ENCODE data around the gene IQGAP2. TPM values are rescaled to one million over a fixed set of nuclear protein-coding genes. Genes with fewer than 3 reads are reported as not detected.

IQGAP2 gene
- total RNA-seq, 1 experiment from 2014 or later: 0.59 TPM

DNA sequence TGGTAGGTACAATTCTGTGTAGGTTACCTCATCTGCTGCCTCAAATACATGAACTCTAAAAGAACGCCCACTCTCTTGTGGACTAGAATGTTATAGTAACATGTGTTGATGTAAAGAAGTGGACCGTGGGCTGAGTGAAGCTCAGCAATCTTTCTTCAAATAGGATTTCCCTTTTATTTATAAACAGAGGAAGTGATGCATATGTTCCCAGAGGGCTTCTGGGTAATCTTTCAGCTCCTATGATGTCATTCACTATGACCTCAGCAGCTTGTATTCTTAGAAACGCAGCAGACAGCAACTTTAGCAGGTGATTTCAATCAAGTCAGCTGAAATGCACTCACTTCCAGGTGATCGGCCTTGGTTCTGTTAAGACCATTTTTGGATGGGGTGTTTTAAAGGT lies 205.7 kb downstream of the IQGAP2 start:
- Histone ChIP-seq H3K4me1 (ENCODE audit: control insufficient read depth, insufficient read depth, low read length) (no peaks in the 10 kb centered on the region), H3K4me3 (ENCODE audit: low read depth in 2 of 2, low read length in 2 of 2) (no peak overlapping the region), H3K27ac (ENCODE audit: low read length) (no peak overlapping the region), H3K27me3 (ENCODE audit: control insufficient read depth, insufficient read depth, low read length) (no peaks in the 10 kb centered on the region), H3K9me3 (ENCODE audit: control insufficient read depth, insufficient read depth, low read depth, low read length) (no peaks in the 10 kb centered on the region), H3K36me3 (ENCODE audit: control insufficient read depth, insufficient read depth, low read length) (no peaks in the 10 kb centered on the region)
- POLR2A ChIA-PET: interaction anchor here (0.6 kb wide), 1 partner anchor 367 kb away, joined by 3 read pairs; no protein-coding TSS in a partner anchor
- DNase-seq (ENCODE audit: low read depth, low spot score): no peak
- BruUV-seq (replicated peaks): no TSS peak
- ATAC-seq: no peak
- intact Hi-C loops (cut with micrococcal nuclease; ENCODE audit: unreplicated experiment) (loop anchor here (10.0 kb wide), 1 partner anchor 406 kb away; no protein-coding TSS in a partner anchor), in situ Hi-C loops (cut with HindIII; ENCODE audit: low pct_unique_long_range_greater_than_20kb, low sequenced_read_pairs) (no loop called here)
- CTCF ChIA-PET: interaction anchor here (1.0 kb wide), 1 partner anchor 32 kb away, joined by 3 read pairs; no protein-coding TSS in a partner anchor
- TF ChIP-seq, protein P1, sequence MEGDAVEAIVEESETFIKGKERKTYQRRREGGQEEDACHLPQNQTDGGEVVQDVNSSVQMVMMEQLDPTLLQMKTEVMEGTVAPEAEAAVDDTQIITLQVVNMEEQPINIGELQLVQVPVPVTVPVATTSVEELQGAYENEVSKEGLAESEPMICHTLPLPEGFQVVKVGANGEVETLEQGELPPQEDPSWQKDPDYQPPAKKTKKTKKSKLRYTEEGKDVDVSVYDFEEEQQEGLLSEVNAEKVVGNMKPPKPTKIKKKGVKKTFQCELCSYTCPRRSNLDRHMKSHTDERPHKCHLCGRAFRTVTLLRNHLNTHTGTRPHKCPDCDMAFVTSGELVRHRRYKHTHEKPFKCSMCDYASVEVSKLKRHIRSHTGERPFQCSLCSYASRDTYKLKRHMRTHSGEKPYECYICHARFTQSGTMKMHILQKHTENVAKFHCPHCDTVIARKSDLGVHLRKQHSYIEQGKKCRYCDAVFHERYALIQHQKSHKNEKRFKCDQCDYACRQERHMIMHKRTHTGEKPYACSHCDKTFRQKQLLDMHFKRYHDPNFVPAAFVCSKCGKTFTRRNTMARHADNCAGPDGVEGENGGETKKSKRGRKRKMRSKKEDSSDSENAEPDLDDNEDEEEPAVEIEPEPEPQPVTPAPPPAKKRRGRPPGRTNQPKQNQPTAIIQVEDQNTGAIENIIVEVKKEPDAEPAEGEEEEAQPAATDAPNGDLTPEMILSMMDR (IDR thresholded peaks at IDR 0.05): no peak

GRCh38 chr5:76610196-76610595 lies 207.1 kb downstream of the IQGAP2 start:
- TF ChIP-seq SIN3A (IDR thresholded peaks at IDR 0.05; ENCODE audit: borderline replicate concordance, insufficient read depth, low read depth, low read length) (no peak), REST (IDR thresholded peaks at IDR 0.05; ENCODE audit: insufficient read depth in 1 of 2, low read depth in 2 of 2, low read length in 1 of 2) (no peak), POLR2AphosphoS5 (IDR thresholded peaks at IDR 0.05; ENCODE audit: low read depth, low read length) (no peak), TCF7L2 (IDR thresholded peaks at IDR 0.05; ENCODE audit: low read depth, low read length) (no peak)
- TF ChIP-seq, protein P1 (IDR thresholded peaks at IDR 0.05): no peak
- DNase-seq (ENCODE audit: low read depth, low spot score): no peak
- intact Hi-C loops (cut with micrococcal nuclease; ENCODE audit: unreplicated experiment): no loop called here
- Histone ChIP-seq H3K4me1 (ENCODE audit: control insufficient read depth, insufficient read depth, low read length) (no peaks in the 10 kb centered on the region), H3K4me3 (ENCODE audit: low read depth in 2 of 2, low read length in 2 of 2) (no peak overlapping the region), H3K9me3 (ENCODE audit: control insufficient read depth, insufficient read depth, low read depth, low read length) (no peaks in the 10 kb centered on the region), H3K27me3 (ENCODE audit: control insufficient read depth, insufficient read depth, low read length) (no peaks in the 10 kb centered on the region), H3K27ac (ENCODE audit: low read length) (no peak overlapping the region), H3K36me3 (ENCODE audit: control insufficient read depth, insufficient read depth, low read length) (no peaks in the 10 kb centered on the region)
- CTCF ChIA-PET: no interaction called here
- no peak for ATAC-seq
- no TSS peak for BruUV-seq (replicated peaks)
- POLR2A ChIA-PET: interaction anchor here (0.6 kb wide), 2 partner anchors 8 to 28 kb away, joined by 3 read pairs; no protein-coding TSS in a partner anchor
- in situ Hi-C loops (cut with HindIII; ENCODE audit: low pct_unique_long_range_greater_than_20kb, low sequenced_read_pairs): no loop called here
